Measurements from ENCODE around the gene IGF2BP3.
"Not testable (repeated sequence)": the region's sequence is repeated elsewhere in the genome, so short reads cannot be mapped to it uniquely, and the experiment has no call there.

Gene IGF2BP3

GRCh38 chr7:23419845-23420244, 50.4 kb downstream of the IGF2BP3 start:
- DNase-seq = no peak

- no peak for DNase-seq
These were observed 51.1 kb downstream of the IGF2BP3 start for GRCh38 chr7:23419160-23419559.

- DNase-seq = no peak
These were observed 52.2 kb downstream of the IGF2BP3 start for GRCh38 chr7:23418046-23418445.

GRCh38 chr7:23415198-23415597, 55.1 kb downstream of the IGF2BP3 start:
- no peak for DNase-seq

- DNase-seq = no peak
These were observed 59.7 kb downstream of the IGF2BP3 start for GRCh38 chr7:23410446-23411183.

GRCh38 chr7:23406564-23406963, 63.7 kb downstream of the IGF2BP3 start:
- DNase-seq = not testable (repeated sequence)

GRCh38 chr7:23405240-23405618, 65.1 kb downstream of the IGF2BP3 start:
- DNase-seq = no peak

- DNase-seq = no peak
These were observed 65.6 kb downstream of the IGF2BP3 start for GRCh38 chr7:23404546-23405239.

- DNase-seq = no peak
These were observed 66.3 kb downstream of the IGF2BP3 start for GRCh38 chr7:23403970-23404369.

- not testable (repeated sequence) for DNase-seq
These were observed 72.2 kb downstream of the IGF2BP3 start for GRCh38 chr7:23398090-23398489.

- no peak for DNase-seq
These were observed 73.0 kb downstream of the IGF2BP3 start for GRCh38 chr7:23397241-23397640.

- DNase-seq = no peak
These were observed 73.9 kb downstream of the IGF2BP3 start for GRCh38 chr7:23396222-23397015.

GRCh38 chr7:23394488-23395171, 75.7 kb downstream of the IGF2BP3 start:
- DNase-seq = no peak

GRCh38 chr7:23393636-23394035, 76.7 kb downstream of the IGF2BP3 start:
- DNase-seq = no peak

- DNase-seq = no peak
These were observed 80.6 kb downstream of the IGF2BP3 start for GRCh38 chr7:23389701-23390100.

- no peak for DNase-seq
These were observed 82.7 kb downstream of the IGF2BP3 start for GRCh38 chr7:23387583-23387982.

GRCh38 chr7:23385140-23385539, 85.2 kb downstream of the IGF2BP3 start:
- no peak for DNase-seq

GRCh38 chr7:23383225-23383624, 87.1 kb downstream of the IGF2BP3 start:
- DNase-seq = no peak

- DNase-seq = no peak
These were observed 89.3 kb downstream of the IGF2BP3 start for GRCh38 chr7:23380961-23381360.

- DNase-seq = no peak
These were observed 89.7 kb downstream of the IGF2BP3 start for GRCh38 chr7:23380556-23380955.

- no peak for DNase-seq
These were observed 91.3 kb downstream of the IGF2BP3 start for GRCh38 chr7:23378996-23379395.

GRCh38 chr7:23377134-23377533, 93.2 kb downstream of the IGF2BP3 start:
- no peak for DNase-seq
